Body of pancreas (tissue), 4 donors: ENCODE measurements around the gene PPM1N. TPM values are rescaled to one million over a fixed set of nuclear protein-coding genes. Genes with fewer than 3 reads are reported as not detected.

ENCODE experiments used
- ATAC-seq: fragments of 150-250 bp; one replicate; pipeline ENCODE4 v1.9.1; 2016
- DNase-seq, 4 donors: peaks; one replicate each; pipeline ENCODE4 v3.0.0-alpha.2; 2019
- H3K27ac ChIP-seq, 4 donors: fragments of 200-600 bp; sonication (generic); 1 replicate in 3 of 4; 2 replicates in 1 of 4; pipeline versions ENCODE4 v1.5.1 to v1.6.1; 2016 to 2019; ENCODE audit warnings: mild to moderate bottlenecking in 1 of 4, mixed read lengths in 1 of 4, moderate library complexity in 1 of 4
- H3K27me3 ChIP-seq, 2 donors: fragments of 200-600 bp; sonication (generic); one replicate each; pipeline ENCODE4 v1.6.0; 2016; ENCODE audit warnings: mild to moderate bottlenecking in 1 of 2
- H3K36me3 ChIP-seq, 2 donors: fragments of 200-600 bp; sonication (generic); replicated peaks in 1 of 2; 2 replicates each; pipeline ENCODE4 v1.5.1; 2016; ENCODE audit warnings: low read depth in 2 of 2; ENCODE audit not compliant: insufficient read depth in 1 of 2
- H3K4me1 ChIP-seq: fragments of 200-600 bp; sonication (generic); one replicate; pipeline ENCODE4 v1.6.0; 2016
- H3K4me3 ChIP-seq, 2 donors: fragments of 200-600 bp; sonication (generic); 1 replicate in 1 of 2; 2 replicates in 1 of 2; pipeline ENCODE4 v1.5.1; 2016 to 2019
- H3K9me3 ChIP-seq, 3 donors: fragments of 200-600 bp; sonication (generic); 1 replicate in 2 of 3; 2 replicates in 1 of 3; pipeline ENCODE4 v1.5.1; 2016
- POLR2A ChIP-seq, 3 donors: fragments of 450-650 bp; IDR thresholded peaks; one replicate each; pipeline ENCODE4 v1.6.1; 2016; ENCODE audit warnings: antibody characterized with exemption in 3 of 3, mild to moderate bottlenecking in 2 of 3
- WGBS, 2 donors: methylation state at CpG; one replicate each; pipeline ENCODE4 v1.1.5; 2017; 5-methylcytosine and 5-hydroxymethylcytosine counted together
- intact Hi-C: fragments of 100-400 bp; cut with DNase I; formaldehyde crosslinking; loops from one replicate; pipeline ENCODE4 v1.15.1; 2023
- total RNA-seq, 2 donors: library from RNA; depleted of rRNA; stranded (reverse); fragments of >200 nt; gene quantifications; one replicate each; pipeline ENCODE4 v1.1.0, GENCODE V29; 2016
- TF ChIP-seq, protein P1 (sequence below), 7 experiments: fragments of 450-650 bp in 4 of 7; fragments of 200-600 bp in 3 of 7; sonication (generic) in 3 of 7; IDR thresholded peaks; one replicate each; pipeline ENCODE4 v1.5.1; 2016 to 2019; ENCODE audit warnings: antibody characterized with exemption in 7 of 7

PPM1N gene
- total RNA-seq, 2 donors from 2014 or later = not detected

DNA sequence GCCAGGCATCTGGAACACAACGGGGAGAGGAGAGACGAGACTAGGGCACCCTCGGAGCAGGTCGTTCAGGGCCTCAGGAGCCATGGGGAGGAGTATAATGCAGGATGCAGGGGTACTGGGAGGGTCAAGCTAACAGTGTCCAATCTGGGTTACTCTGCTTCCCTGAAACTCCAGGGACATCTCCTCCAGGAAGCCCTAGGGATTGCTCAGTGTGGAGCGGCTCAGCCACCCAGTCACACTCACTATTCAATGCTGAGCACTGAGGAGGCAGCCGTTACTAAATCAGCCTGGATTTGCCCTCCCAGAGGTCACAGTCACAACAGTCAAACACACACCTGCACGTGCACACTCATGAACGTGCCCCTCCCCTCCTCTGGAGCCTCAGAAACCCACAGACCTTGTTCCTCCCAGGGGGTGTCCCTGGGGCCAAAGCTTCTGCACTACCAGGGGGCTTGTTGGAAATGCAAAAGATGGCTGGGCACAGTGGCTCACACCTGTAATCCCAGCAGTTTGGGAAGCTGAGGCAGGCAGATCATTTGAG is 37.4 kb upstream of the PPM1N start:
- Histone ChIP-seq H3K9me3 (no peaks in the 10 kb centered on the region), H3K36me3 (no peaks in the 10 kb centered on the region), H3K27me3 (no peaks in the 10 kb centered on the region), H3K27ac (no peak overlapping the region), H3K4me1 (peaks cover 7% of the 10 kb centered on the region), H3K4me3 (no peak overlapping the region)
- DNase-seq (no peak), ATAC-seq (no peak)
- WGBS, 2 donors = 45 to 63% methylated on average over 6 to 8 of the region's 8 CpGs
- TF ChIP-seq, protein P1, sequence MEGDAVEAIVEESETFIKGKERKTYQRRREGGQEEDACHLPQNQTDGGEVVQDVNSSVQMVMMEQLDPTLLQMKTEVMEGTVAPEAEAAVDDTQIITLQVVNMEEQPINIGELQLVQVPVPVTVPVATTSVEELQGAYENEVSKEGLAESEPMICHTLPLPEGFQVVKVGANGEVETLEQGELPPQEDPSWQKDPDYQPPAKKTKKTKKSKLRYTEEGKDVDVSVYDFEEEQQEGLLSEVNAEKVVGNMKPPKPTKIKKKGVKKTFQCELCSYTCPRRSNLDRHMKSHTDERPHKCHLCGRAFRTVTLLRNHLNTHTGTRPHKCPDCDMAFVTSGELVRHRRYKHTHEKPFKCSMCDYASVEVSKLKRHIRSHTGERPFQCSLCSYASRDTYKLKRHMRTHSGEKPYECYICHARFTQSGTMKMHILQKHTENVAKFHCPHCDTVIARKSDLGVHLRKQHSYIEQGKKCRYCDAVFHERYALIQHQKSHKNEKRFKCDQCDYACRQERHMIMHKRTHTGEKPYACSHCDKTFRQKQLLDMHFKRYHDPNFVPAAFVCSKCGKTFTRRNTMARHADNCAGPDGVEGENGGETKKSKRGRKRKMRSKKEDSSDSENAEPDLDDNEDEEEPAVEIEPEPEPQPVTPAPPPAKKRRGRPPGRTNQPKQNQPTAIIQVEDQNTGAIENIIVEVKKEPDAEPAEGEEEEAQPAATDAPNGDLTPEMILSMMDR (IDR thresholded peaks at IDR 0.05) = no peak
- TF ChIP-seq POLR2A (IDR thresholded peaks at IDR 0.05) = no peak
- intact Hi-C loops = no loop called here

DNA sequence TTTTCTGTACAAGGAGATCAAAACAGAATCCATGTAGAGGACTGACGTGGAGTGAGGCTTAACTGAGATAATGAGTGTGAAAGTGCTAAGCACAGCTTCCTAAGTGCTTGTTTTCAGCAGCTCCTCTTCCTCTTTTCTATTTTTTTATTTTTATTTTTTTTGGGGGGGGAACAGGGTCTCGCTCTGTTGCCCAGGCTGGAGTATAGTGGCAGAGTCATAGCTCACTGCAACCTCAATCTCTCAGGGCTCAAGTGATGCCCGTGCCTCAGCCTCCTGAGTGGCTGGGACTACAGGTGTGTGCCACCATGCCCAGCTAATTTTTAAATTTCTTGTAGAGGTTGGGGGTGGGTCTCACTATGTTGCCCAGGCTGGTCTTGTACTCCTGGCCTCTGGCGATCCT is 36.1 kb upstream of the PPM1N start:
- H3K36me3 ChIP-seq = no peaks in the 10 kb centered on the region
- no peak overlapping the region for H3K4me3 ChIP-seq
- H3K27ac ChIP-seq = no peak overlapping the region
- intact Hi-C loops = no loop called here
- ATAC-seq (no peak), DNase-seq (no peak)
- TF ChIP-seq, protein P1 (IDR thresholded peaks at IDR 0.05) = no peak
- TF ChIP-seq POLR2A (IDR thresholded peaks at IDR 0.05) = no peak
- H3K4me1 ChIP-seq = peaks cover 3% of the 10 kb centered on the region
- no peaks in the 10 kb centered on the region for H3K9me3 ChIP-seq
- H3K27me3 ChIP-seq = no peaks in the 10 kb centered on the region
- 44 to 45% methylated on average over 4 of the region's 4 CpGs for WGBS, 2 donors

DNA sequence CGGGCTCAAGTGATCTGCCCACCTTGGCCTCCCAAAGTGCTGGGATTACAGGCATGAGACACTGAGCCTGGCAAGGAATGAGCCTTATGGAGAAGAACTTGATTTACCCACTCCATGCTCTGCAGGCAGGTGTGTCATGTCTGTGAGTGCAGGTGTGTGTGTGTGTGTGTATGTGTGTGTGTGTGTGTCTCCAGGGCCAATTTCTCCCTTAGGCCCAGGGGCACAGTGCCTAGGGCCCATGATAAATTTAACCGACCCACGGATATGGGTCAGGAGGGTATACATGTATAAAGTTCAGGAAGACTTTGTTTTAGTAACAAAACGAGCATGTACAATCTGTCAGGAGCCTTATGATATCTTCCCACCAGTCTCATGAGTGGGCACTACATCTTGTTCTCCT is 35.0 kb upstream of the PPM1N start:
- no peak overlapping the region for H3K27ac ChIP-seq
- H3K36me3 ChIP-seq = no peaks in the 10 kb centered on the region
- H3K4me3 ChIP-seq = no peak overlapping the region
- no peak for DNase-seq
- H3K27me3 ChIP-seq = no peaks in the 10 kb centered on the region
- intact Hi-C loops = no loop called here
- peaks cover 12% of the 10 kb centered on the region for H3K4me1 ChIP-seq
- no peak for ATAC-seq
- H3K9me3 ChIP-seq = no peaks in the 10 kb centered on the region
- WGBS, 2 donors = 76 to 78% methylated on average over 4 of the region's 4 CpGs
- no peak for TF ChIP-seq POLR2A (IDR thresholded peaks at IDR 0.05)
- TF ChIP-seq, protein P1 (IDR thresholded peaks at IDR 0.05) = no peak

DNA sequence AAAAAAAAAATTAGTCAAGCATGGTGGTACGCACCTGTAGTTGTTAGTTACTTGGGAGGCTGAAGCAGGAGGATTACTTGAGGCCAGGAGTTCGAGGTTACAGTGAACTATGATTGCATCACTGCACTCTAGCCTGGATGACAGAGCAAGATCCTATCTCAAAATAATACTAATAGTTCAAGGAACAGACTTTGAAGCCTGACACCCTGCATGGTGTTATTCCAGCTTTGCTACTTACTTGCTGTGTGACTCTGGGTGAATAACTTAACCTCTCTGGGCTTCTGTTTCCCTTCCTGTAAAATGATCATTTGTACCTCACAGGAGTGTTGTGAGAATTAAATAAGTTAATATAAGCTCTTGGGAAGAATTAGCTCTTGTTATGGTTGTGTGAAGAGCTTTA is 34.0 kb upstream of the PPM1N start:
- DNase-seq (no peak), ATAC-seq (no peak)
- no peak for TF ChIP-seq POLR2A (IDR thresholded peaks at IDR 0.05)
- TF ChIP-seq, protein P1 (IDR thresholded peaks at IDR 0.05) = no peak
- WGBS, 2 donors = 81 to 85% methylated on average over 2 of the region's 2 CpGs
- intact Hi-C loops = no loop called here
- Histone ChIP-seq H3K36me3 (no peaks in the 10 kb centered on the region), H3K27me3 (no peaks in the 10 kb centered on the region), H3K4me3 (no peak overlapping the region), H3K27ac (no peak overlapping the region), H3K4me1 (peaks cover 18% of the 10 kb centered on the region), H3K9me3 (no peaks in the 10 kb centered on the region)

DNA sequence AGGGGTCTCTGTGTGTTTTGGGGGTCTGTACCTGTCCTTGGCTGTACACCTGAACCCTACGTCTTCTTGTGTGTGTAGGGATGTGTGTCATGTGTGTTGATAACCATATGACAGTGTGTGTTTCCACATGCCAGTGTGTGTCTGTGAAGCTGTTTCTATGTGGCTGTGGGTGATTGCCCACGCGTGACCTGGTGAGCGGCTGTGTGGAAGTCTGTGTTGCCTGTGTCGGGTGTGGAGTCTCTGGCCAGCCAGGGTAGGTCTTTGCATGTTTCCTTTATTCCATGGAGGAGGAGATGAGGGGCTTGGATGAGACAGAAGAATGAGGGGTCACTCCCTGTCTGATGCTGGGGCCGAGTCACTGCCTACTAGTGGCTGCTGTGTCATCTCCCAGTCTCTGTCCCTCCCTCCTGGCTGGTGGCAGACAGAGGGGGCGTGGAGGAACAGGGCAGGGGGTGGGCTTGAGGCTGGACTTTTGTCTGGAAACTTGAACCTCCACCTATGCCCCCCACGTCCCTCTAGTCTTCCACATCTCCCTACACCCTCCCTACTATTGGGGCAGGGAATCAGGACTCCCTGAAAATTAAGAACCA is 33.3 kb upstream of the PPM1N start:
- TF ChIP-seq, protein P1 (IDR thresholded peaks at IDR 0.05) = no peak
- TF ChIP-seq POLR2A (IDR thresholded peaks at IDR 0.05) = no peak
- ATAC-seq = no peak
- WGBS, 2 donors = 49 to 67% methylated on average over 6 to 8 of the region's 8 CpGs
- H3K36me3 ChIP-seq = no peaks in the 10 kb centered on the region
- intact Hi-C loops = no loop called here
- peaks cover 20% of the 10 kb centered on the region for H3K4me1 ChIP-seq
- no peak overlapping the region for H3K27ac ChIP-seq
- no peak for DNase-seq
- H3K4me3 ChIP-seq = no peak overlapping the region
- H3K9me3 ChIP-seq = no peaks in the 10 kb centered on the region
- no peaks in the 10 kb centered on the region for H3K27me3 ChIP-seq
